ENCODE results near the gene TWF2.

Gene TWF2

GRCh38 chr3:52237006-52237656, 1.8 kb downstream of the TWF2 start:
- DNase-seq: no peak

GRCh38 chr3:52236424-52236886, 2.5 kb downstream of the TWF2 start:
- DNase-seq: peak in 1 of 2 donors; percentile 43

- DNase-seq: no peak
Observed at GRCh38 chr3:52234516-52235447, 4.2 kb downstream of the TWF2 start.

- no peak for DNase-seq
Observed at GRCh38 chr3:52233968-52234367, 5.0 kb downstream of the TWF2 start.

GRCh38 chr3:52233108-52233591, 5.8 kb downstream of the TWF2 start:
- no peak for DNase-seq

GRCh38 chr3:52232279-52233107, 6.5 kb downstream of the TWF2 start:
- no peak for DNase-seq

GRCh38 chr3:52231502-52232278, 7.3 kb downstream of the TWF2 start:
- peak; percentile 49 to 88 for DNase-seq

GRCh38 chr3:52230889-52231499, 8.0 kb downstream of the TWF2 start:
- DNase-seq: no peak

GRCh38 chr3:52230461-52230860, 8.5 kb downstream of the TWF2 start:
- DNase-seq: no peak

- no peak for DNase-seq
Observed at GRCh38 chr3:52229656-52230055, 9.3 kb downstream of the TWF2 start.

GRCh38 chr3:52228751-52229291, 10.1 kb downstream of the TWF2 start:
- DNase-seq: no peak

- DNase-seq: no peak
Observed at GRCh38 chr3:52228266-52228665, 10.7 kb downstream of the TWF2 start.

GRCh38 chr3:52227766-52228165, 11.2 kb downstream of the TWF2 start:
- DNase-seq: no peak

- no peak for DNase-seq
Observed at GRCh38 chr3:52227117-52227516, 11.8 kb downstream of the TWF2 start.

- no peak for DNase-seq
Observed at GRCh38 chr3:52226229-52226817, 12.6 kb downstream of the TWF2 start.

GRCh38 chr3:52225452-52226228, 13.3 kb downstream of the TWF2 start, which contains the start of gene TLR9:
TLR9 (minus strand) TSS chr3:52225645; CDS start chr3:52225529, 116 bp downstream.
- DNase-seq: peak; percentile 39 to 51

- DNase-seq: no peak
Observed at GRCh38 chr3:52223449-52224408, 15.2 kb downstream of the TWF2 start.

- no peak for DNase-seq
Observed at GRCh38 chr3:52222319-52223221, 16.4 kb downstream of the TWF2 start.

Data from inflammatory macrophage treated with lipopolysaccharide for 1 hour (primary cell).